ENCODE measurements around the gene PLP2. TPM values are rescaled to one million over a fixed set of nuclear protein-coding genes. Genes with fewer than 3 reads are reported as not detected.

Gene PLP2
- total and polyA plus RNA-seq, 2 of the 13 experiments (the other 11 are each of a cell fraction or from before 2014, with no cell fraction given) = 0.40 to 3.6 TPM

DNA sequence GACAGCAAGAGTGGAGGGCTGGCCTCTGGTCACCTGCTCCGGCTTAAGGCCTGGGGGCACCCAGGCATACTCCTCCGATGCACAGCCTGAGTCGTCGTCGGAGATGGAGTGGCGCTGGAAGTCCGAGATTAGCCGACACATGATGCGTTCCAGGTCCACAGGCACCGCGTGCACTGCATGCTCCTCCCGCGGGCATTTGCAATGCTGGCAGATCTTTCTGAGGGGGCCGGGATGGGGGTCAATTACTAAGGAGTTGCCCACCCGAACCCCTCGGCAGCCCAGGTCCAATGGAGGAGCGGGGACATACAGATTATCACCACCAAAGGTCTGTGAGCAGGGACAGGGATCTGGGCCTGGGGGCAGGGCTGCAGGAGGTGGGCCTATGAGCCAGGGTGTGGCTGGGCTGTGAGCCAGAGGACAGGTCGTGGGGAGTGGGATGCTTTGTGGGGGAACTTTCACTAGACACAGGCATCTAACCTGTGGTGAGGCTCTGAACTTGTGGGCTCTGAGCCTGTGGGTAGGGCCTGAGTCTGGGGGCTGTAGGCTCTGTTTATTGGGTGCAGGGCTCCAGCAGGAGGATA lies 12.1 kb downstream of the PLP2 start:
- no peak overlapping the region for H2AFZ ChIP-seq (ENCODE audit: low read length)
- H3K27ac ChIP-seq (ENCODE audit: extremely low read length, insufficient read depth, low read length) = no peak overlapping the region
- CTCF ChIA-PET (ENCODE audit: low intra/inter-chr PET ratio, low total read pairs) = no interaction called here
- peaks cover 0 to 2% of the 10 kb centered on the region in 2 experiments; a peak in 2 of 5 replicates for H3K36me3 ChIP-seq (replicated peaks in 1 of 2; ENCODE audit: control insufficient read depth in 1 of 2, insufficient read depth in 2 of 2, low read length in 2 of 2)
- no peak for DNase-seq (ENCODE audit: low spot score)
- intact Hi-C loops (cut with micrococcal nuclease; ENCODE audit: unreplicated experiment) (no loop called here), in situ Hi-C loops (cut with HindIII; ENCODE audit: extremely low pct_ligation_motif_present, low pct_unique_long_range_greater_than_20kb) (no loop called here)
- no peak overlapping the region for H3K4me2 ChIP-seq (ENCODE audit: low read depth, low read length)
- H3K9me3 ChIP-seq (ENCODE audit: low read length) = no peaks in the 10 kb centered on the region
- H3K4me1 ChIP-seq (ENCODE audit: insufficient read depth, low read length) = peaks cover 24% of the 10 kb centered on the region
- ATAC-seq = no peak
- H3K27me3 ChIP-seq (ENCODE audit: control insufficient read depth in 1 of 2, insufficient read depth in 2 of 2, low read length in 2 of 2) = no peaks in the 10 kb centered on the region
- no peak overlapping the region for H3K4me3 ChIP-seq (replicated peaks in 1 of 3; ENCODE audit: insufficient read depth in 1 of 3, low read depth in 2 of 3, low read length in 3 of 3)
- H3K9ac ChIP-seq (ENCODE audit: insufficient read depth, low read depth, low read length) = no peak overlapping the region
- POLR2A ChIA-PET = no interaction called here
- TF ChIP-seq GTF3A (CRISPR knock-in tag; conservative IDR thresholded peaks at IDR 0.05) (no peak), ZNF569 (CRISPR knock-in tag; IDR thresholded peaks at IDR 0.05; ENCODE audit: borderline replicate concordance) (no peak), PATZ1 (CRISPR knock-in tag; IDR thresholded peaks at IDR 0.05) (no peak), ZNF264 (CRISPR knock-in tag; IDR thresholded peaks at IDR 0.05) (no peak), ZNF878 (CRISPR knock-in tag; IDR thresholded peaks at IDR 0.05) (no peak), RELA (CRISPR knock-in tag; IDR thresholded peaks at IDR 0.05) (no peak), ERF (CRISPR knock-in tag; IDR thresholded peaks at IDR 0.05) (no peak), MAFG (CRISPR knock-in tag; IDR thresholded peaks at IDR 0.05) (no peak), FOSL1 (CRISPR knock-in tag; IDR thresholded peaks at IDR 0.05; ENCODE audit: borderline replicate concordance) (no peak)
- no TSS peak for BruUV-seq (replicated peaks)
- H4K20me1 ChIP-seq (ENCODE audit: insufficient read depth, low read length) = no peaks in the 10 kb centered on the region
- WGBS (ENCODE audit: low lambda C conversion rate) = 88% methylated on average over 7 of the region's 18 CpGs
- FAIRE-seq = no peak
- no peaks in the 10 kb centered on the region for H3K79me2 ChIP-seq (ENCODE audit: insufficient read depth, low read length)
